WERI-Rb-1 (cell line): ENCODE data around the gene TM9SF2.
"Not testable (repeated sequence)": the region's sequence is repeated elsewhere in the genome, so short reads cannot be mapped to it uniquely, and the experiment has no call there.

Source experiments
- DNase-seq: peaks from one replicate; pipeline ENCODE4 v3.0.0-alpha.2; 2020
- H3K27ac ChIP-seq: fragments of 250-450 bp; sonication (Bioruptor Pico); 2 replicates; pipeline ENCODE4 v1.5.1; 2020; ENCODE audit warnings: mild to moderate bottlenecking, moderate library complexity
- H3K27me3 ChIP-seq: fragments of 250-450 bp; sonication (Bioruptor Pico); 2 replicates; pipeline ENCODE4 v1.5.1; 2021; ENCODE audit warnings: mild to moderate bottlenecking, low read depth, moderate library complexity; ENCODE audit not compliant: insufficient read depth, severe bottlenecking
- H3K36me3 ChIP-seq: fragments of 250-450 bp; sonication (Bioruptor Pico); 2 replicates; pipeline ENCODE4 v1.5.1; 2020; ENCODE audit warnings: mild to moderate bottlenecking, moderate library complexity
- H3K4me3 ChIP-seq: 2 replicates; pipeline ENCODE4 v1.5.1; 2011; ENCODE audit warnings: low read depth, mild to moderate bottlenecking, control low read depth, low read length
- H3K9me3 ChIP-seq: fragments of 250-450 bp; sonication (Bioruptor Pico); 2 replicates; pipeline ENCODE4 v1.5.1; 2021; ENCODE audit warnings: mild to moderate bottlenecking, moderate library complexity; ENCODE audit not compliant: severe bottlenecking
- CTCF ChIP-seq: IDR thresholded peaks from 2 replicates; pipeline ENCODE4 v1.5.1; 2011; ENCODE audit warnings: low read depth, mild to moderate bottlenecking, control low read depth, inconsistent platforms, low read length

TM9SF2 gene

GRCh38 chr13:99501184-99501847, at the start of gene TM9SF2:
TM9SF2 (plus strand) TSS chr13:99501472; CDS start chr13:99501607, 135 bp downstream.
- Histone ChIP-seq H3K27me3 (no peaks in the 10 kb centered on the region), H3K9me3 (peaks cover 2% of the 10 kb centered on the region), H3K4me3 (peak within 1 kb of the TSS; percentile 76), H3K36me3 (peaks cover 7% of the 10 kb centered on the region; the same call in 1 of the 2 replicates), H3K27ac (peak within 1 kb of the TSS; percentile 71)
- peak; percentile 100 for DNase-seq
- TF ChIP-seq CTCF: no peak

- TF ChIP-seq CTCF: no peak
- no peaks in the 10 kb centered on the region for H3K27me3 ChIP-seq
- DNase-seq: no peak
- H3K27ac ChIP-seq: no peak overlapping the region
- no peaks in the 10 kb centered on the region for H3K36me3 ChIP-seq
- peaks cover 6% of the 10 kb centered on the region for H3K9me3 ChIP-seq
- no peak overlapping the region for H3K4me3 ChIP-seq
These were observed 46.6 kb upstream of the TM9SF2 start for GRCh38 chr13:99454518-99455183.

- TF ChIP-seq CTCF: no peak
- no peak overlapping the region for H3K4me3 ChIP-seq
These were observed 42.0 kb upstream of the TM9SF2 start for GRCh38 chr13:99459099-99459850.

GRCh38 chr13:99460802-99461201, 40.5 kb upstream of the TM9SF2 start:
- H3K4me3 ChIP-seq, DNase-seq, H3K9me3 ChIP-seq, H3K27me3 ChIP-seq, H3K36me3 ChIP-seq, H3K27ac ChIP-seq: not testable (repeated sequence)

More at GRCh38 chr13:99459099-99459850, 42.0 kb upstream of the TM9SF2 start:
- Histone ChIP-seq H3K27me3 (no peaks in the 10 kb centered on the region), H3K9me3 (peaks cover 6% of the 10 kb centered on the region), H3K27ac (no peak overlapping the region), H3K36me3 (no peaks in the 10 kb centered on the region)
- DNase-seq: no peak

GRCh38 chr13:99463646-99464397, 37.5 kb upstream of the TM9SF2 start:
- Histone ChIP-seq H3K36me3 (no peaks in the 10 kb centered on the region), H3K27ac (no peak overlapping the region), H3K4me3 (no peak overlapping the region), H3K27me3 (no peaks in the 10 kb centered on the region), H3K9me3 (no peaks in the 10 kb centered on the region)
- no peak for DNase-seq
- TF ChIP-seq CTCF: no peak
